ENCODE results near the gene PDE9A. TPM values are rescaled to one million over a fixed set of nuclear protein-coding genes. Genes with fewer than 3 reads are reported as not detected.

PDE9A gene
- total RNA-seq, 2 experiments from 2014 or later = 4.7 to 6.1 TPM

DNA sequence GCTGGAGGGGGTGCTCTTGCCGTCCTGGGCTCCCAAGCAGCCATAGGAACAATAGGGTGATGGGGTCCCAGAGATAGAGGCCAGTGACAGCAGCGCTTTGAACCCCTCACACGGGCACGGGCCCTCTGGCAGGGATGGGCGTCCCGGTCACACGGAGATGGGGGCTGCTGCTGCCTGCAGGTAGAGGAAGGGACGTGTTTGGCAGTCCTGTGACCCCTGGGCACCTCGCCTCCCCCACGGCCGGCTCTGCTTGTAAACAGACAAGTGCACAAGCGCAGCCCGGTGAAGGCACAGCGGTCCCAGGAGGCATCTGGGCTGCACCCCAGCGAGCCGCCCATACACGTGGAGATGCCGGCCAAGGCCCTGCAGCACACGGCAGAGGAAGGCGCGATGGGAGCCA, 36.5 kb upstream of the PDE9A start:
- Mint-ChIP-seq H3K27ac (no peak overlapping the region), H3K9me3 (peaks cover 8% of the 10 kb centered on the region), H3K4me1 (peaks cover 2% of the 10 kb centered on the region), H3K36me3 (ENCODE audit: low read depth) (peaks cover under 1% of the 10 kb centered on the region), H3K4me3 (no peak overlapping the region), H3K27me3 (peaks cover 20% of the 10 kb centered on the region)
- POLR2A ChIA-PET = no interaction called here
- DNase-seq = no peak
- CTCF ChIA-PET = interaction anchor here (0.7 to 1.4 kb wide), 3 partner anchors 24 to 216 kb away, joined by 3 to 4 read pairs (median 3); no protein-coding TSS in a partner anchor

DNA sequence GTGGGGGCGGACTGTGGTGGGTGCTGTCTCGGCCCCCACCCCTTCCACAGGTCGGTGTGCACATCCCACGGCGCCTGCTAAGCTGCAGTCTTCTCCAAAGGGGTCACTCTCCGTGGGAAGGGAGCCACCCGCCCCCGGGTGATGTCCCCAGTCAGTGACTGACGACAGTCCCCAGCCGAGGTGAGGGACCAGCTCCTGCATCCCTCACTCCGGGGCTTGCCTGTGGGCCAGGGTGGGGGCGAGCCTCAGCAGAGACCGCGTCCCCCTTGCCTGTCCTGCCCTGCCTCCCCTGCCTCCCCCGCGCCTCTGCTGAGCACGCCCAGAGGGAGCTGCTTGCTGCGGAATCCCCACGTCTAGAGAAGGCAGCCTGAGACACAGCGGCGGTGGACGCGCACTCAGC, 35.9 kb upstream of the PDE9A start:
- Mint-ChIP-seq H3K27ac (no peak overlapping the region), H3K4me1 (peaks cover 2% of the 10 kb centered on the region), H3K36me3 (ENCODE audit: low read depth) (no peaks in the 10 kb centered on the region), H3K9me3 (peaks cover 4% of the 10 kb centered on the region), H3K4me3 (no peak overlapping the region), H3K27me3 (peaks cover 23% of the 10 kb centered on the region)
- CTCF ChIA-PET = interaction anchor here (0.7 to 1.4 kb wide), 3 partner anchors 24 to 216 kb away, joined by 3 to 4 read pairs (median 3); no protein-coding TSS in a partner anchor
- no peak for DNase-seq
- POLR2A ChIA-PET = no interaction called here

- Mint-ChIP-seq H3K27ac (no peak overlapping the region), H3K36me3 (ENCODE audit: low read depth) (no peaks in the 10 kb centered on the region), H3K9me3 (no peaks in the 10 kb centered on the region), H3K4me1 (no peaks in the 10 kb centered on the region), H3K4me3 (no peak overlapping the region), H3K27me3 (peaks cover 27% of the 10 kb centered on the region)
- POLR2A ChIA-PET = no interaction called here
- CTCF ChIA-PET = interaction anchor here (0.6 kb wide), 1 partner anchor 636 kb away, joined by 3 read pairs; no protein-coding TSS in a partner anchor
- DNase-seq = no peak
These were observed 34.7 kb upstream of the PDE9A start for GRCh38 chr21:42618707-42619102.

GRCh38 chr21:42619166-42619565, 34.3 kb upstream of the PDE9A start:
- CTCF ChIA-PET = interaction anchor here (0.6 kb wide), 1 partner anchor 636 kb away, joined by 3 read pairs; no protein-coding TSS in a partner anchor
- Mint-ChIP-seq H3K9me3 (no peaks in the 10 kb centered on the region), H3K36me3 (ENCODE audit: low read depth) (no peaks in the 10 kb centered on the region), H3K4me3 (no peak overlapping the region), H3K4me1 (peaks cover under 1% of the 10 kb centered on the region), H3K27me3 (peaks cover 28% of the 10 kb centered on the region), H3K27ac (no peak overlapping the region)
- no peak for DNase-seq
- POLR2A ChIA-PET = no interaction called here

- H3K27me3 Mint-ChIP-seq = peaks cover 32% of the 10 kb centered on the region
- no peak overlapping the region for H3K27ac Mint-ChIP-seq
- no peaks in the 10 kb centered on the region for H3K9me3 Mint-ChIP-seq
- H3K4me3 Mint-ChIP-seq = no peak overlapping the region
- DNase-seq = no peak
- peaks cover 6% of the 10 kb centered on the region for H3K4me1 Mint-ChIP-seq
- H3K36me3 Mint-ChIP-seq (ENCODE audit: low read depth) = no peaks in the 10 kb centered on the region
- ChIA-PET CTCF (no interaction called here), POLR2A (no interaction called here)
These were observed 33.6 kb upstream of the PDE9A start for GRCh38 chr21:42619841-42620240.

DNA sequence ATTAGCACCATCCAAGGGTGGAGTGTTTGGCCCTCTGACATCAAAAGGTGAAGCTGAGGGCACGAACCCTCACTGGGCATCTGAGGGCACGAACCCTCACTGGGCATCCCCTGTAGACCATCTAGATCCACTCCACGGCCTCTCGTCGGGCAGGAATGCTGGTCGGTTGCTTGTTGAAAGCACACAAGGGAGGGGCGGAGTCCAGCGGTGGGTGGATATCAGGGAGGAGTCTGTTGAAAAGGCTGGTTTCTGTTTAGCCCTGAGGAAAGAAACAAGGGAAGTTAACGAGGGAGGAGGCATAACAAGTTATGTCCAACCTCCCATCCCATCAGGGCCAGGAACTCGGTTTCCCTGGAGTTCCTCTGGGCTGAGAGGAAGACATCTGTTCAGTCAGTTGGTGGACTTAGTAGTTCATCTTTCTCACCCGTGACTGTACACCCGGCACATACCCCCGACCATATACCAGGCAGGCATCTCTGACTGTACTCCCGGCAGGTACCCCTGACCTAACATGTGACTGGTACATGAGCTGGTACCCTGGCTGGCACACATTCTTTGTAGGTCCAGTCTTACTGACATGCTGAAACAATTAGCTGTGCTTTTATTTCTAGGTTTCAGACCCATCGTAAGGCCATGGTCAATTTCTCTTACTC, 32.1 kb upstream of the PDE9A start:
- Mint-ChIP-seq H3K27me3 (peaks cover 33% of the 10 kb centered on the region), H3K4me1 (peaks cover 6% of the 10 kb centered on the region), H3K36me3 (ENCODE audit: low read depth) (no peaks in the 10 kb centered on the region), H3K4me3 (no peak overlapping the region), H3K9me3 (no peaks in the 10 kb centered on the region), H3K27ac (no peak overlapping the region)
- POLR2A ChIA-PET = no interaction called here
- DNase-seq = no peak
- CTCF ChIA-PET = interaction anchor here (0.7 kb wide), 1 partner anchor 15 kb away, joined by 4 read pairs; no protein-coding TSS in a partner anchor

DNA sequence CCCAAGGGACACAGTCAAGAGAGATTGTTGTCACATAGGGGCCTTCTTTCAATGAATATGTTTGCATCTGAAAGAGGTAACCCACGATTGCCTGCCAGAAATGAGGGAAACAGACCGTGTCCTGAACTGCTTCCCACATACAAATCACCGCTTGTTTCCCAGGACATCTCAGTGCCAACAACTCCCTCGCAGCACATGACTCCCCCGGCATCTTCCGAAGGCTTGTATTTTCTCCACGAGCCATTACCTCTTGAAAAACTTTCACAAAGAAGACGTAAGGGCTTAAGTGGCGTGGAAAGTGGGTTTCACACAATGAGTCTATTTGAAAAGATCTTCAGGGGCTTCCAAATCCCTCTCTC, 31.6 kb upstream of the PDE9A start:
- no peaks in the 10 kb centered on the region for H3K9me3 Mint-ChIP-seq
- POLR2A ChIA-PET = no interaction called here
- H3K36me3 Mint-ChIP-seq (ENCODE audit: low read depth) = no peaks in the 10 kb centered on the region
- H3K27me3 Mint-ChIP-seq = peaks cover 34% of the 10 kb centered on the region
- CTCF ChIA-PET = no interaction called here
- no peak for DNase-seq
- H3K4me1 Mint-ChIP-seq = peaks cover 6% of the 10 kb centered on the region
- H3K27ac Mint-ChIP-seq = no peak overlapping the region
- no peak overlapping the region for H3K4me3 Mint-ChIP-seq

GRCh38 chr21:42622284-42622683, 31.1 kb upstream of the PDE9A start:
- no peak for DNase-seq
- ChIA-PET CTCF (interaction anchor here (1.3 kb wide), 1 partner anchor 29 kb away, joined by 4 read pairs; no protein-coding TSS in a partner anchor), POLR2A (no interaction called here)
- no peak overlapping the region for H3K27ac Mint-ChIP-seq
- H3K4me1 Mint-ChIP-seq = peaks cover 6% of the 10 kb centered on the region
- no peaks in the 10 kb centered on the region for H3K36me3 Mint-ChIP-seq (ENCODE audit: low read depth)
- peaks cover 34% of the 10 kb centered on the region for H3K27me3 Mint-ChIP-seq
- no peaks in the 10 kb centered on the region for H3K9me3 Mint-ChIP-seq
- H3K4me3 Mint-ChIP-seq = no peak overlapping the region

- H3K9me3 Mint-ChIP-seq = no peaks in the 10 kb centered on the region
- H3K4me1 Mint-ChIP-seq = peaks cover 6% of the 10 kb centered on the region
- peaks cover 30% of the 10 kb centered on the region for H3K27me3 Mint-ChIP-seq
- no peak overlapping the region for H3K4me3 Mint-ChIP-seq
- H3K36me3 Mint-ChIP-seq (ENCODE audit: low read depth) = no peaks in the 10 kb centered on the region
- CTCF ChIA-PET = no interaction called here
- H3K27ac Mint-ChIP-seq = no peak overlapping the region
- POLR2A ChIA-PET = no interaction called here
- DNase-seq = no peak
These were observed 29.7 kb upstream of the PDE9A start for GRCh38 chr21:42623694-42624093.

DNA sequence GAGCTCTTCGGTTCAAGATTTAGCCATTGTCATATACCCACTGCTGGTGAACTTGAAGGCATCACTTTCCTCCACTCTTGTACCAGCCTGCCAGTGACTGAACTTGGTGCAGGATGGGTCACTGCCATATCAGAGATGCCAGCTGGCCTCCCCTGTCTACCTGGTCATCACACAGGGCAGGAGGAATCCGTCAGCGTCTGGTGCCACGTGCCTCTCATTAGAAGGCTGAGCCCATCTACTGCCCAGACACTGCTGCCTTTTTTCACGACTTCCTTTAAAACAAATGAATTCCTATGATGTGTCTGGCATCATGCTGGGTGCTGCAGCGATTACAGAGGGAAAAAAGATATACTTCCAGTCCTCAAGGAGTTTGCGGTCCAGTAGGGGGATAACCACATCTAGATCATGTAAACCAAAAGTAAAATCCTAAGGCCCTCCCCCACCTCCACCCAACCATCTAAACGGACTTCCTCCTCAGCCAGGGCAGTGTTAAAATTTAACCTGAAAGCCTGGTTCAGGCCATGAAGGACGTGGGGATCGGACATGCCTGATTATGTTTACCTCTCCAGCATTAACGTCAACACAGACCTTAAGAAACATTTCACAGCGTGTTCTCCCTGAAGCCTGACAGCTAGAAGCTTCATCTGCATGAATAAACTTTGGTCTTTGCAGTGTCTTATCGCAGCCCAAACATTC, 29.2 kb upstream of the PDE9A start:
- Mint-ChIP-seq H3K9me3 (no peaks in the 10 kb centered on the region), H3K27me3 (peaks cover 24% of the 10 kb centered on the region), H3K27ac (no peak overlapping the region), H3K4me3 (no peak overlapping the region), H3K36me3 (ENCODE audit: low read depth) (no peaks in the 10 kb centered on the region), H3K4me1 (peaks cover 6% of the 10 kb centered on the region)
- ChIA-PET CTCF (no interaction called here), POLR2A (no interaction called here)
- no peak for DNase-seq

- Mint-ChIP-seq H3K9me3 (no peaks in the 10 kb centered on the region), H3K36me3 (ENCODE audit: low read depth) (no peaks in the 10 kb centered on the region), H3K4me1 (peaks cover 6% of the 10 kb centered on the region), H3K4me3 (no peak overlapping the region), H3K27me3 (peaks cover 22% of the 10 kb centered on the region), H3K27ac (no peak overlapping the region)
- ChIA-PET POLR2A (no interaction called here), CTCF (no interaction called here)
- no peak for DNase-seq
These were observed 28.5 kb upstream of the PDE9A start for GRCh38 chr21:42624936-42625335.

DNA sequence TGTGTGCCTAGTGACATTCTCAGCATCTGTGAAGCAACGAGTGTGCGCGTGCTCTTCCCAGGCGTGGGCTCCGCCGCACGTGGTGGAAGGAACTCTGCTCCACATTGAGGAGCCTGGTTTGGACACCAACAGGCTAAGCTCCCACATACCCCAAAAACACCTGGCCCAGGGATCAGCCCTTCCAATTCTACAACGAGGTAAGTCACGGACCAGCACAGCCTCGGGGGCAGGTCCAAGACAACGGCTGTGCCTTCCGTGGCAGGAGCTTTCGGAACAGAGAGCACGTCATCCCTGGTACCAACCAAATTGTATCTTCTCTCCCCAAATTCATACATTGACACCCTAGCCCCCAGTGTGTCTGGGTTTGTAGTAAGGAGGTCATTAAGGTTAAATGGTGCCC, 27.2 kb upstream of the PDE9A start:
- no peak overlapping the region for H3K27ac Mint-ChIP-seq
- DNase-seq = no peak
- no peak overlapping the region for H3K4me3 Mint-ChIP-seq
- H3K27me3 Mint-ChIP-seq = peaks cover 21% of the 10 kb centered on the region
- POLR2A ChIA-PET = no interaction called here
- no peaks in the 10 kb centered on the region for H3K9me3 Mint-ChIP-seq
- H3K36me3 Mint-ChIP-seq (ENCODE audit: low read depth) = no peaks in the 10 kb centered on the region
- CTCF ChIA-PET = no interaction called here
- peaks cover 9% of the 10 kb centered on the region for H3K4me1 Mint-ChIP-seq

DNA sequence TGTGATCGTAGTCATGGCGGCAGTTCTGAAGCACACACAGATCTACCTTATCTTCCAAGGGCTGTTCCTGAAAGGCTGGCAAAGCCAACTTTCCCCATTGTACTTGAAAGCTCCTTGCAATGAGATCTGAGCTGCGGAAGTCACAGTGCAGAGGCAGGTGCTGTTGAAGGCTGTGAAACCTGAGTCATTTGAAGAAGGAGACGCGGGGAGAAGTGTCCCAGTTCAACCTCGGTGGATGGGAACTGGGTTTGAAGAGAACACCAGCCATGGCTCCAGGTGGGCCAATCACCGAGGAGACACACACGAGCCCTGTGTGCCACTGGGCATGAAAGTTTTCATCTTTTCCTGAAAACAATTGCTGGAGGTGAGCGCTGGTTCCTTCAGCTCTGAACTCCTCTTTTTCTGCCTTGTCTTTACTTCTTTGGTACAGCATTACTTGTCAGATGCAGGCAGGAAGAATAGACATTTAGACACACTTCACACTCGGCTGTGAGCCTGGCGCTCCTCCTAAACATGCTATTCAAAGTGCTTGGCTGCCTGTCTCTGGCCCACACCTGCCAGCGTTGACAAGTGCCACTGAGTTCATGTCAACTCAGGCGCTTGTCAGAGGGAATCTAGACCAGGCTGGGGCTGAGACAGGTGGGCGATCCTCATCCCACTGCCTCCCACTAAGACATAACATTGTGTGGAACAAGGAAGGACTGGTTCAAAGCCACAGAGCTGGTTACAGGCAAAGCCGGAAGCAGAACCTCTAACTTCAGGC, 25.7 kb upstream of the PDE9A start:
- DNase-seq = no peak
- peaks cover 10% of the 10 kb centered on the region for H3K4me1 Mint-ChIP-seq
- no peaks in the 10 kb centered on the region for H3K9me3 Mint-ChIP-seq
- POLR2A ChIA-PET = no interaction called here
- H3K27me3 Mint-ChIP-seq = peaks cover 13% of the 10 kb centered on the region
- H3K4me3 Mint-ChIP-seq = no peak overlapping the region
- H3K36me3 Mint-ChIP-seq (ENCODE audit: low read depth) = no peaks in the 10 kb centered on the region
- H3K27ac Mint-ChIP-seq = no peak overlapping the region
- CTCF ChIA-PET = no interaction called here

Data from activated CD4-positive, alpha-beta T cell treated with anti-CD3 and anti-CD28 coated beads, Interleukin-2, amount 10 ng/mL, durations not matched to agents 7 days and 5 days (primary cell).